Lower lobe of right lung (tissue), 2 donors: Measurements from ENCODE around the gene CCDC40. TPM values are rescaled to one million over a fixed set of nuclear protein-coding genes. Genes with fewer than 3 reads are reported as not detected.

Source experiments
- ATAC-seq, 2 donors: fragments of 200-7000 bp; cut with Tn5 transposase; one replicate each; pipeline ENCODE4 v1.9.1; 2020 to 2022; ENCODE audit warnings: mild to moderate bottlenecking in 2 of 2, moderate library complexity in 2 of 2
- DNase-seq: peaks from one replicate; pipeline ENCODE4 v3.0.0-alpha.2; 2020
- H3K27ac ChIP-seq: fragments of 200-600 bp; one replicate; pipeline ENCODE4 v1.8.0; 2022
- H3K27me3 ChIP-seq: fragments of 200-600 bp; one replicate; pipeline ENCODE4 v1.8.0; 2022; ENCODE audit warnings: low read depth
- H3K36me3 ChIP-seq: fragments of 200-600 bp; one replicate; pipeline ENCODE4 v1.8.0; 2022; ENCODE audit warnings: mild to moderate bottlenecking
- H3K4me1 ChIP-seq: fragments of 200-600 bp; one replicate; pipeline ENCODE4 v1.8.0; 2022
- H3K4me3 ChIP-seq: fragments of 200-600 bp; one replicate; pipeline ENCODE4 v1.8.0; 2022; ENCODE audit warnings: mild to moderate bottlenecking
- H3K9me3 ChIP-seq: fragments of 200-600 bp; one replicate; pipeline ENCODE4 v1.8.0; 2022
- intact Hi-C: fragments of 100-400 bp; cut with DNase I; formaldehyde crosslinking; loops from one replicate; pipeline ENCODE4 v1.11.0; 2022
- total RNA-seq: library from RNA; stranded (reverse); fragmentation: NEBNext Ultra II Directional; extraction: Animal tissue kit (Norgen Biotek cat#: 25700); gene quantifications from one replicate; pipeline ENCODE4 v1.2.1, GENCODE V29; 2021
- TF ChIP-seq, protein P1 (sequence below): fragments of 200-600 bp; IDR thresholded peaks from one replicate; pipeline ENCODE4 v1.8.0; 2022; ENCODE audit warnings: antibody characterized with exemption, mild to moderate bottlenecking
- donor health status: DM: no; HTN: yes; CAD: no; lungs with severe emphysema.

The CCDC40 gene
- total RNA-seq, 1 donor from 2014 or later: 14.1 TPM

DNA sequence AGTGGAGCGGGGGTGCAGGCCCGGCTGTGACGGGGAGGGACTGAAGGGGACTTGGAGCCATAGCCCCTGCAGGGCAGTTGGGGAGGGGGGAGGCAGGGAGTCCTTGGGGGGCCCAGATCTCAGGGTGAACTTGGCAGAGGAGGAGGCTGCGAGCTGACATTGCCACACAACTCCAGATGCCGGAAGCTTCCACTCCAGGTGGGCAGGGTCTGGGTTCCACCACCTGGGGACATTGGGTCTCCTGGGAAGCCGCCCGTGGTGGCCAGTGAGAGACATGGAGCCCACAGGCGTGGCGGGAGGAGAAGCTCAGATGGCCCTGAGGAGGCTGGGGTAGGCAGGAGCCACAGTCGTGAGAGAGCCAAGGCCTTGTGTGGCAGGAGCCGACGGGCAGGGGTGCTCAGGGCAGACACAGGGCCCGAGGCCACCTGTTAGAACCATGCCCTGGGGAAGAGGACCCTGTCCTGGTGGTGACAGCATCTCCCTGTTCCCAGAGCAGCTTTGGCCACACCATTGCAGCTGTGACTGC is 46.8 kb downstream of the CCDC40 start:
- peak in 1 of 2 donors; percentile 19 for ATAC-seq
- Histone ChIP-seq H3K4me3 (no peak overlapping the region), H3K9me3 (no peaks in the 10 kb centered on the region), H3K27me3 (no peaks in the 10 kb centered on the region), H3K36me3 (no peaks in the 10 kb centered on the region), H3K27ac (no peak overlapping the region), H3K4me1 (peaks cover 5% of the 10 kb centered on the region)
- TF ChIP-seq, protein P1, sequence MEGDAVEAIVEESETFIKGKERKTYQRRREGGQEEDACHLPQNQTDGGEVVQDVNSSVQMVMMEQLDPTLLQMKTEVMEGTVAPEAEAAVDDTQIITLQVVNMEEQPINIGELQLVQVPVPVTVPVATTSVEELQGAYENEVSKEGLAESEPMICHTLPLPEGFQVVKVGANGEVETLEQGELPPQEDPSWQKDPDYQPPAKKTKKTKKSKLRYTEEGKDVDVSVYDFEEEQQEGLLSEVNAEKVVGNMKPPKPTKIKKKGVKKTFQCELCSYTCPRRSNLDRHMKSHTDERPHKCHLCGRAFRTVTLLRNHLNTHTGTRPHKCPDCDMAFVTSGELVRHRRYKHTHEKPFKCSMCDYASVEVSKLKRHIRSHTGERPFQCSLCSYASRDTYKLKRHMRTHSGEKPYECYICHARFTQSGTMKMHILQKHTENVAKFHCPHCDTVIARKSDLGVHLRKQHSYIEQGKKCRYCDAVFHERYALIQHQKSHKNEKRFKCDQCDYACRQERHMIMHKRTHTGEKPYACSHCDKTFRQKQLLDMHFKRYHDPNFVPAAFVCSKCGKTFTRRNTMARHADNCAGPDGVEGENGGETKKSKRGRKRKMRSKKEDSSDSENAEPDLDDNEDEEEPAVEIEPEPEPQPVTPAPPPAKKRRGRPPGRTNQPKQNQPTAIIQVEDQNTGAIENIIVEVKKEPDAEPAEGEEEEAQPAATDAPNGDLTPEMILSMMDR: no peak
- no peak for DNase-seq
- intact Hi-C loops: no loop called here

DNA sequence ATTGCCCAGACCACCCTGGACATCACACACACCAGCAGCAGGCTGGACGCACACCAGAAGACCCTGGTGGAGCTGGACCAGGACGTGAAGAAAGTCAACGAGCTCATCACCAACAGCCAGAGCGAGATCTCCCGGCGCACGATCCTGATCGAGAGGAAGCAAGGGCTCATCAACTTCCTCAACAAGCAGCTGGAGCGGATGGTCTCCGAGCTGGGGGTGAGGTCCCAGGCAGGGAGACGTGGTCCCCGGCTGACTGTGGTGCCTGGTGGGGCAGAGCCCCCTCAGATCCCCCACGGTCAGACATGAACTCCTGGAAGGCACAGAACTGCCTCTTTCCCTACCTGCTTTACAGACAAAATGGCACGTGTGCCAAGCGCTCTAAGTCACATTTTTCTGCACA is 48.3 kb downstream of the CCDC40 start:
- Histone ChIP-seq H3K9me3 (no peaks in the 10 kb centered on the region), H3K4me1 (peaks cover 5% of the 10 kb centered on the region), H3K27me3 (no peaks in the 10 kb centered on the region), H3K4me3 (no peak overlapping the region), H3K36me3 (no peaks in the 10 kb centered on the region), H3K27ac (no peak overlapping the region)
- intact Hi-C loops: no loop called here
- ATAC-seq: no peak
- TF ChIP-seq, protein P1: no peak
- no peak for DNase-seq

DNA sequence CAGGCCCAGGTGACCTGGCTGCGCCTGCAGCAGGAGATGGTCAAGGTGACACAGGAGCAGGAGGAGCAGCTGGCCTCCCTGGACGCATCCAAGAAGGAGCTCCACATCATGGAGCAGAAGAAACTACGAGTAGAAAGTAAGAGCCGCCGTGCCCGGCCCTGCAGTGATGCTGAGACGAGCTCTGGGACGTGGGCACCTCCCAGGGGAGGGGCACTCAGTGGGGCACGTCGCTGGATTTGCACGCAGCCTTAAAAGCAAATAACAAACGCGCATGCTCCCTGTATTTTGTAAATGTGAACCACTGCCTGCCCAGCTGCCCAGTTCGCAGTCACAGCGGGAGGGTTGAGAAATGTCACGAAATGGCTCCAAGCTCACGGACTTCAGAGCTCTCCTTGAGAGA is 49.6 kb downstream of the CCDC40 start:
- TF ChIP-seq, protein P1: no peak
- no peak for ATAC-seq
- H3K27me3 ChIP-seq: no peaks in the 10 kb centered on the region
- peaks cover 5% of the 10 kb centered on the region for H3K4me1 ChIP-seq
- H3K9me3 ChIP-seq: no peaks in the 10 kb centered on the region
- no peak for DNase-seq
- intact Hi-C loops: no loop called here
- no peaks in the 10 kb centered on the region for H3K36me3 ChIP-seq
- H3K4me3 ChIP-seq: no peak overlapping the region
- no peak overlapping the region for H3K27ac ChIP-seq

DNA sequence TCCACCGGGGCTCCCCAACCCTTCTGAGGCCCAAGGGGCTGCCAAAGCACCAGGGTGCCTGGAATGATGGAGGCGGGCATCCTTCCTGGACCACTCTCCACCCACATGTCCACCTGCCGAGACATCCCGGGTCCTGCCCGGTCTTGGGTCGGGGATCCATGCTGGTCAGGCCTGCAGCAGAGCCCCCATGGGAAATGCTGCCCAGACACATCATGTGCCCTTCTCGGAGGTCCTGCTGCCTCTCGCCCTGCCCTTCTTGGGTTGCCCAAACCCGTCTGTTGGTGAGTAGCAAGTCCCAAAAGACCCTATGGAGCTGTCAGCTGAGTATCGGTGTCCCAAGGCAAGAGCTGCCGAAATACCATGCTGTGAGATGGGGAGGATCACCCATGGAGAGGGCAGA is 50.2 kb downstream of the CCDC40 start:
- TF ChIP-seq, protein P1: no peak
- Histone ChIP-seq H3K27ac (no peak overlapping the region), H3K27me3 (no peaks in the 10 kb centered on the region), H3K4me3 (no peak overlapping the region), H3K36me3 (no peaks in the 10 kb centered on the region), H3K4me1 (peaks cover 5% of the 10 kb centered on the region), H3K9me3 (no peaks in the 10 kb centered on the region)
- intact Hi-C loops: no loop called here
- no peak for DNase-seq
- no peak for ATAC-seq

DNA sequence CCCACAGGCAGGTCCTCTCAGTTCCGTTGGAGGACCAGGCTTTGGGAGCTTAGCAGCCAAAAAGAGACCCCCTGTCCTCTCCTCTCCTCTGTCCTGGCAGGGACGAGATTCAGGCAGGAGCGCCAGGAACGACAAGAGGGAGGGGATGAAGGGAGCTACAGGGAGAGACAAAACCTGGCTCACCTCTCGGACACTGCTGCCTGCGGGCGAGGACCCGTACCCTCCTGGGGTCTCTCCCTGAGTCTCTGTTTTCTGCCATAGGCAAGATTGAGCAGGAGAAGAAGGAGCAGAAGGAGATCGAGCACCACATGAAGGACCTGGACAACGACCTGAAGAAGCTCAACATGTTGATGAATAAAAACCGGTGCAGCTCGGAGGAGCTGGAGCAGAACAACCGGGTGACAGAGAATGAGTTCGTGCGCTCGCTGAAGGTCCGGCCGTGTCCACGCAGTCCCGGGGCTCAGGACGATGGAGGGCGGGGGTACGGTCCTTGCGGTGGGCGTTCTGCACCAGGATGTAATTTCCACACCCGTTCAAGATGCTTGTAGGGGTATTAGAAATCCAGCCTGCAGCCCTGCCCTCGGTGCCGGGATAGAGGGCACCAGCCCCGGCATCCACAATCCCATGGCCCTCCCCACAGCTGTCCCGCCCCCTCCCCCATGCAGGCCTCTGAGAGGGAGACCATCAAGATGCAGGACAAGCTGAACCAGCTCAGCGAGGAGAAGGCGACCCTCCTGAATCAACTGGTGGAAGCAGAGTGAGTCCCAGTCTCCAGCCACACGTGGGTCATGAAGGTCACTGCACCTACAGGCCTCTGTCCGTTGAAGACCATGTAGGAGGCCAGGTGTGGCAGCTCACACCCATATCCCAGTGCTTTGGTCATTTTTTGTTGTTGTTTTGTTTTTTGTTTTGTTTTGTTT is 51.2 kb downstream of the CCDC40 start:
- H3K36me3 ChIP-seq: no peaks in the 10 kb centered on the region

More for the DNA sequence above, 51.2 kb downstream of the CCDC40 start:
- Histone ChIP-seq H3K27ac (no peak overlapping the region), H3K4me1 (peaks cover 3% of the 10 kb centered on the region), H3K27me3 (no peaks in the 10 kb centered on the region), H3K9me3 (no peaks in the 10 kb centered on the region), H3K4me3 (no peak overlapping the region)
- ATAC-seq (no peak), DNase-seq (no peak)
- TF ChIP-seq, protein P1: no peak
- intact Hi-C loops: no loop called here
